Keratinocyte (primary cell): Measurements from ENCODE around the gene JAZF1. TPM values are rescaled to one million over a fixed set of nuclear protein-coding genes. Genes with fewer than 3 reads are reported as not detected.

Experiments
- DNase-seq: peaks from one replicate; pipeline ENCODE4 v3.0.0-alpha.2; 2011; ENCODE audit warnings: low read depth, missing footprints, low spot score
- FAIRE-seq: peaks from 2 replicates; lab custom pipeline; 2011; peaks lifted over from hg19 to GRCh38; lab: Jason Lieb, UNC
- H2AFZ ChIP-seq: 2 replicates; pipeline ENCODE4 v1.6.0; 2012; ENCODE audit warnings: low read length, control low read depth, inconsistent platforms; ENCODE audit not compliant: control insufficient read depth
- H3K27ac ChIP-seq: 2 replicates; pipeline ENCODE4 v1.5.1; 2011; ENCODE audit warnings: low read length; ENCODE audit not compliant: control insufficient read depth, insufficient read depth
- H3K27me3 ChIP-seq: 3 replicates; pipeline ENCODE4 v1.6.0; 2011; ENCODE audit warnings: low read length; ENCODE audit not compliant: control insufficient read depth, insufficient read depth; ENCODE audit errors: extremely low read depth
- H3K36me3 ChIP-seq, 2 experiments: 2 replicates in 1 of 2; 3 replicates in 1 of 2; pipeline ENCODE4 v1.5.1; 2011; ENCODE audit warnings: low read length in 2 of 2, mild to moderate bottlenecking in 1 of 2; ENCODE audit not compliant: control insufficient read depth in 2 of 2, insufficient read depth in 2 of 2; ENCODE audit errors: extremely low read depth in 1 of 2
- H3K4me1 ChIP-seq: 3 replicates; pipeline ENCODE4 v1.5.1; 2011; ENCODE audit warnings: low read length; ENCODE audit not compliant: control insufficient read depth, insufficient read depth; ENCODE audit errors: extremely low read depth
- H3K4me2 ChIP-seq: 3 replicates; pipeline ENCODE4 v1.6.0; 2011; ENCODE audit warnings: low read depth, low read length; ENCODE audit not compliant: control insufficient read depth, insufficient read depth; ENCODE audit errors: extremely low read depth
- H3K4me3 ChIP-seq, 3 experiments: fragments of 200-600 bp in 1 of 3; sonication (generic) in 1 of 3; 2 replicates in 2 of 3; 3 replicates in 1 of 3; pipeline ENCODE4 v1.5.1; 2011 to 2016; ENCODE audit warnings: low read length in 3 of 3, mild to moderate bottlenecking in 3 of 3, control low read depth in 2 of 3, inconsistent platforms in 1 of 3, low read depth in 1 of 3, mixed read lengths in 1 of 3, mixed run types in 1 of 3, moderate library complexity in 1 of 3; ENCODE audit not compliant: control insufficient read depth in 2 of 3, insufficient read depth in 2 of 3; ENCODE audit errors: extremely low read depth in 1 of 3
- H3K79me2 ChIP-seq: 2 replicates; pipeline ENCODE4 v1.6.0; 2012; ENCODE audit warnings: low read length; ENCODE audit not compliant: control insufficient read depth, insufficient read depth
- H3K9ac ChIP-seq: 3 replicates; pipeline ENCODE4 v1.6.0; 2011; ENCODE audit warnings: low read length; ENCODE audit not compliant: control insufficient read depth, insufficient read depth; ENCODE audit errors: extremely low read depth
- H3K9me1 ChIP-seq: 3 replicates; pipeline ENCODE4 v1.6.0; 2011; ENCODE audit warnings: low read length; ENCODE audit not compliant: control insufficient read depth, insufficient read depth; ENCODE audit errors: extremely low read depth
- H3K9me3 ChIP-seq: 2 replicates; pipeline ENCODE4 v1.5.1; 2012; ENCODE audit warnings: low read depth, low read length; ENCODE audit not compliant: control insufficient read depth
- H4K20me1 ChIP-seq: 3 replicates; pipeline ENCODE4 v1.6.0; 2011; ENCODE audit warnings: low read length; ENCODE audit not compliant: control insufficient read depth, insufficient read depth; ENCODE audit errors: extremely low read depth
- CTCF ChIP-seq, 3 experiments: IDR thresholded peaks in 1 of 3; conservative IDR thresholded peaks in 1 of 3; optimal IDR thresholded peaks in 1 of 3; 2 replicates in 2 of 3; 3 replicates in 1 of 3; pipeline versions ENCODE3 to v1.5.1; 2011; ENCODE audit warnings: low read length in 3 of 3, mild to moderate bottlenecking in 3 of 3, moderate library complexity in 2 of 3, control low read depth in 1 of 3, inconsistent platforms in 1 of 3; ENCODE audit not compliant: insufficient read depth in 2 of 3; ENCODE audit errors: extremely low read depth in 1 of 3
- EZH2 ChIP-seq: IDR thresholded peaks from one replicate; pipeline ENCODE4 v1.6.1; 2012; ENCODE audit warnings: inconsistent platforms, mild to moderate bottlenecking, low read length, moderate library complexity
- dilution Hi-C: fragments of 300-500 bp; cut with MboI; formaldehyde crosslinking; loops from one replicate; pipeline ENCODE4 v1.7.0; 2020; ENCODE audit warnings: low sequenced_read_pairs; ENCODE audit not compliant: extremely low pct_ligation_motif_present
- polyA plus RNA-seq, 5 experiments: library from polyadenylated mRNA; depleted of rRNA in 3 of 5; stranded (reverse) in 3 of 5; stranded (forward) in 1 of 5; unstranded in 1 of 5; fragments of >200 nt; gene quantifications; 1 replicate in 1 of 5; 2 replicates in 3 of 5; 3 replicates in 1 of 5; pipeline versions ENCODE4 v1.2.1 to v1.2.3, GENCODE V29; 2011 to 2012; ENCODE audit warnings: missing spikeins in 2 of 5, low read depth in 1 of 5, low replicate concordance in 1 of 5

JAZF1 gene
- polyA plus RNA-seq, 1 donor (not counting 4 experiments of a cell fraction or from before 2014, with no cell fraction given): 2.5 TPM

- TF ChIP-seq EZH2 (no peak), CTCF (optimal IDR thresholded peaks at IDR 0.05 in 1 of 3, IDR thresholded peaks at IDR 0.05 in 1 of 3, conservative IDR thresholded peaks at IDR 0.05 in 1 of 3; ENCODE audit: extremely low read depth in 1 of 3, insufficient read depth in 2 of 3, low read length in 3 of 3) (no peak)
- FAIRE-seq (no peak), DNase-seq (no peak)
- Histone ChIP-seq H3K9me3 (no peaks in the 10 kb centered on the region), H3K9me1 (no peaks in the 10 kb centered on the region), H4K20me1 (no peaks in the 10 kb centered on the region), H3K79me2 (no peaks in the 10 kb centered on the region), H3K4me3 (no peak overlapping the region), H3K4me1 (no peaks in the 10 kb centered on the region), H3K36me3 (no peaks in the 10 kb centered on the region), H3K27ac (no peak overlapping the region), H2AFZ (no peak overlapping the region), H3K27me3 (no peaks in the 10 kb centered on the region), H3K9ac (no peak overlapping the region), H3K4me2 (no peak overlapping the region)
- dilution Hi-C loops: no loop called here
These were observed 225.6 kb downstream of the JAZF1 start for GRCh38 chr7:27955011-27955410.

GRCh38 chr7:27953777-27954176 is 226.8 kb downstream of the JAZF1 start:
- Histone ChIP-seq H4K20me1 (no peaks in the 10 kb centered on the region), H3K9me1 (no peaks in the 10 kb centered on the region), H3K4me1 (no peaks in the 10 kb centered on the region), H3K9ac (no peak overlapping the region), H3K4me3 (no peak overlapping the region), H3K79me2 (no peaks in the 10 kb centered on the region), H2AFZ (no peak overlapping the region), H3K4me2 (no peak overlapping the region), H3K27me3 (no peaks in the 10 kb centered on the region), H3K9me3 (no peaks in the 10 kb centered on the region), H3K36me3 (no peaks in the 10 kb centered on the region), H3K27ac (no peak overlapping the region)
- dilution Hi-C loops: no loop called here
- no peak for FAIRE-seq
- TF ChIP-seq EZH2 (no peak), CTCF (optimal IDR thresholded peaks at IDR 0.05 in 1 of 3, IDR thresholded peaks at IDR 0.05 in 1 of 3, conservative IDR thresholded peaks at IDR 0.05 in 1 of 3; ENCODE audit: extremely low read depth in 1 of 3, insufficient read depth in 2 of 3, low read length in 3 of 3) (no peak)
- no peak for DNase-seq
